Fibroblast of skin of right biceps (primary cell): ENCODE measurements around the gene MAML2.
A peak's percentile ranks its signal among the peaks of the same experiment; 100 is the strongest.

Experiments used
- DNase-seq: peaks from one replicate; pipeline ENCODE4 v3.0.0-alpha.2; 2013

The MAML2 gene

DNA sequence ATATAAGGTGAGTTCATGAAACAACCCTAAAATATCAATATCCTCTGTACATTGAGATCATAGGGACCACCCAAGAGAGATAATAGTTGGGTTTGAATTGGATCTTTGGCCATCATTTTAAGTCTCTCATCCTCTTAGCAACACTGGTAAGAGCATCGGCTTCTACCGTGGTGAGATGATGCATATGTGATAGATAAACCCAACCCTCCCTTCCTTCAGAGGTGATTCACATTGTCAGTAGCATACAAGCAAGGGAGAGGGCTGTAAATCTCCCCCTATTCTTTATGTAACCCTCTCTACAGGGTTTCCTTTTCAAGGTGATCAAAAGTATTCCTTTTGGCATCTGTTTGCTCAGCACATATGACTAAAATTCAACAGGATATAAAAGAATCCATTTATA is 316.7 kb downstream of the MAML2 start:
- no peak for DNase-seq

DNA sequence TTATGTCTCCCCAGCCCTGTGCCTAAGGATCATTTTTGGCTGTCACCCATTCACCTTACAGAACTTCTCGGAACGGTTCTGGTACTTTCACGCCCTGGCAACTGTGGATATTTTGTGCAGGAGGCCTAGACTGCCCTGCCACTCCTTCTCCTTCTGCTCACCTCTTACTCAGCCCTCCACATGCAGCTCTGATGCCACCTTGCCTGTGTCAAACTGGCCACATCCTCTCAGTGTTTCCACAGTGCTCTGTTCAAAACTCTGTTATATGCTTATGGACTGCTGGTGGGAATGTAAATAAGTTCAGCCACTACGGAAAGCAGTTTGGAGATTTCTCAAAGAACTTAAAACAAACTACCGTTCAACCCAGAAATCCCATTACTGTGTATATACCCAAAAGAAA is 318.3 kb downstream of the MAML2 start:
- no peak for DNase-seq

DNA sequence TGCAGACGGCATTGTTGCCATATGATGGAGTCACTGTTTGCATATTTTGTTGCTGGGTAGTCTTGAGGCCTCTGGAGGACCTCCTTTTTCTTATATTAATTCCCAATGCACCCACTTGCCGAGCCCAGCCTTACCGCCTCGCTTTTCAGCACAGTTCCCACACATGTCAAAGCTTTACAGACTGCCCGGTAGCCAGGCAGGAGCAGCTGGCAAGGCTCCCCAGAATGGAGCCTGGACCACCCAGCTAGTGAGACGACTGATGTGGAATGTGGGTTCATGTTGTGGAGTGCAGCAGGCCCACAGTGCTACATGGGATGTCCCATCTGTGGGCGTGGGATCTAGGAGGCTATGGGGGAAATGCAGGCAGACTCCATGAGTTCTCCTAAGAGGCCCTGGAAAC is 319.7 kb downstream of the MAML2 start:
- peak; percentile 34 for DNase-seq

DNA sequence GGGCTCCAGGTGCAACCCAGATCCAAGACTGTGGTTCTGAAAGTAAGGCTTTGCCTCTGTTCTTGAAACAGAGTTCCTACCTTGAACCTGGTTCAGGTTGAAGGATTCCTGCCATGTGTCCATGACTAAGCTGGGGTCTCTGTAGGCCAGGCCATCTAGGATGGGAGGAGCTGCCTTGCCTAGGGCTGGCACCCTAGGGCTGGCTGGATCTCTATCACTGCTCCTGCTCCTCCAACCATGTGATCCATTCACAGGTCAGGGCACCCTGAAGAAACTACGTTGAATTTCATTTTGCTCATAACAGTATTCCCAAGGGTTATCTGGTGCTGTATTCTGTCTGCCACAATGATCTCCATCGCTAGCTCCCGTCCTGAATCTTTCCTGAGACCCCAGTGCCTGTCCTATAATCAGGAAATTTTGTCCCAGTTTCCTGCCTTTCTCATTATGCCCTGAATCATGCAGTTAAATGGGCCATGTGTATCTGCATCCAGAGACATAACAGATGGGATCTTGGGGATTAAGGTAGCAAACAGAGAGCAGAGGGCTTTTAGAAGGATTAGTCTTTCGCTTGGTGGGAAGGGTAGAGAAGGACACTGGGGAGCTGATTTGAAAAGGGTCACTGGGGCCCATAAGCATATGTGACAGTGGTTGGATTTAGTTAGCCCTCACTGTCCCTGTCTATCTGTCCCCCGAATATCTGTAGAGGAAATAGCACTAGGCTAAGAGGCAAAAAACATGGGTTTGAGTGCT is 320.9 kb downstream of the MAML2 start:
- DNase-seq, result no peak

DNA sequence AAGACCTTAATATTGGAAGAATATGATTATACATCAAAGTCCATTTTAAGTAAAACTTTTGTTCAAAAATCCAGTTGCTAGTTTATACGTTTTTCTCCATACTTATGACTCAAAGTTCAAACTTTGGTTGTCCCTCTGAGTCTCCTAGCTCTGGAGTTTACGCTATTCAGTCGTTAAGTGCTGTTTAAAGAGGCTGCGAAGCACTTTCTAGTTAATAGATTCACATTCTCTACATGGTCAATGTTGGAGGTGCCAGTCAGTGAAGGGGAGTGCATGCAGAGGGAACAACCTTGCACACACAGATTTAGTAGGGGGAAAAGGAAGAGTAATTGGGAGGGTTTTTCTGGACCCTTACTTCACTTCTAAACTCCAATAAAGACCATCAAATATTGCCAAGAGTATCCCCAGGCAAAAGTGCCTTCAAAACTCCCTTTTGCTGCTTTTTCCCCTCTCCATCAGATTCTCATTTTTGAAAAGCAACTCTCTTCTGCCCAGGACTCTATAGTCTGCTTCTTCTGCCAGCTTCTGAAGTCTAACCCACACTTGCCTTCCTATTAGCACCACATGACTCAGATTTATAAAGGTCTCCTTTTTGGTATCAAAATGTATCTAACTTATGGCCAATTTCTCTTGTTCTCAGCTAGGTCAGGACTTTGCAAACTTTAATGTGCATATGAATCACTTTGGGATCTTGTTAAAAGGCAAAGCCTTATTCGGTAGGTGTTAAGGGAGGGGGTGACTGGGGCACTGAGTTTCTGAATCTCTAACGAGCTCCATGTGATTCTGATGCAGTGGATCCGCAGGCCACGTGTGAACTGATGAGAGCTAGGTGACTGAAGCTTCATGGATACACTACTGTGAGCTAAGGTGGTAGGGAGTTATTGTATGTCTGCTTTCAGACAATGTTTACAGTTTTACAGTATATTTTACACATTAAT is 322.9 kb downstream of the MAML2 start:
- DNase-seq, result no peak

DNA sequence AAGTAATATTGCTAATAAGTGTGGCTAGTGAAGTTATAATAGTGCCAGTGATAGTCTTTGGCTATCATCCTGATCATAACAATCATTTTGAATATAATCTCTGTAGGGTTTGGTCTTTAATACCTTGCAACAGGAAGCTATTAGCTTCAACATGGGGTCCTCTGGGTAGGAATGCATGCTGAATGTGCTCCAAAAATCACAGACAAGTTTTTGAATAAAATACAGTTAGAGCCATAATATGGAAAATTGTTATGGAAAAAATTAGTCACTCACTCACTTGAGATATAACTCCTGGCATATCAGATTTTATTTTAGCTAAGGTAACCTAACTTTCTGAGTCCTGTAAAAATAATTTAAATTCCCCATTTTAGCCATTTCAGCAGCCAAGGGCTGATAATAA is 323.7 kb downstream of the MAML2 start:
- DNase-seq, result no peak

DNA sequence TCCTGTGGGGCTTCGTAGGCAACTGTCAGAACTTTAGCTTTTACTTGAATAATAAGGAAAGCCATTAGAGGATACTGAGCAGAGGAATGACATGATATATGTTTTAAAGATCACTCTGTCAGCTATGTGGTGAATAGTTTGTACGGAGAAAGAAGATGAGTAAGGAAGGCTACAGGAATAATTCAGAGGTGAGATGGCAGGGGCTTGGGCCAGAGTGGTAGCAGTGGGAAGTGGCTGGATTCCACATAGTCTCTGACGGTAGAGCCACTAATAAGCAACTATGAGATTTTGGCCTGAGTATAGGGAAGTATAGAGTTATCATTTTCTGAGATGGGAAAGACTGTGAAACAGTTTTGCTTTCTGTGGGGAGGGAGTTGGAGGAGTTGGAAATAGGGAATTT is 325.1 kb downstream of the MAML2 start:
- DNase-seq, result peak; percentile 59

DNA sequence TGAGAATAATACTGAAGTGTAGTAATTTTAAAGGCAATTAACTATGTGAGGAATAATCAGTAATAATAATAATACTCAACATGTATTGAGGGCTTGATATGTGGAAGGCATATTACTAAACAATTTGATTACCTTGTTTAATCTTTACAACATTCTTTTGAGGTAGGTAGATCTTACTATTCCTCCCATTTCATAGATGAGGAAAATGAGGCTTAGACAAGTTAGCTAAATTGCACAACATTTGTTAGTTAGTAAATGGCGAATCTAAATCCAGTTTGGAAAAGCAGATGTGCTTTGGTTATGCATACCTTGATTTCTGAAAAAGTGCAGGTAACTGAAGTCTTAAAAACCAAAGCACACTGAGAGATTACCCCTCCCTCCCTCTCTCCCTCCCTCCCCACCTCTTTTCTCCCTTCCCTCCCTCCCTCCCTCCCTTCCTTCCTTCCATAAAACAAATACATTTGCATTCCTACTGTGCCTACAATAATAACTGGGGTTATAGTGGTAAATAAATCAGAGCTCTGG is 326.0 kb downstream of the MAML2 start:
- DNase-seq, result no peak

DNA sequence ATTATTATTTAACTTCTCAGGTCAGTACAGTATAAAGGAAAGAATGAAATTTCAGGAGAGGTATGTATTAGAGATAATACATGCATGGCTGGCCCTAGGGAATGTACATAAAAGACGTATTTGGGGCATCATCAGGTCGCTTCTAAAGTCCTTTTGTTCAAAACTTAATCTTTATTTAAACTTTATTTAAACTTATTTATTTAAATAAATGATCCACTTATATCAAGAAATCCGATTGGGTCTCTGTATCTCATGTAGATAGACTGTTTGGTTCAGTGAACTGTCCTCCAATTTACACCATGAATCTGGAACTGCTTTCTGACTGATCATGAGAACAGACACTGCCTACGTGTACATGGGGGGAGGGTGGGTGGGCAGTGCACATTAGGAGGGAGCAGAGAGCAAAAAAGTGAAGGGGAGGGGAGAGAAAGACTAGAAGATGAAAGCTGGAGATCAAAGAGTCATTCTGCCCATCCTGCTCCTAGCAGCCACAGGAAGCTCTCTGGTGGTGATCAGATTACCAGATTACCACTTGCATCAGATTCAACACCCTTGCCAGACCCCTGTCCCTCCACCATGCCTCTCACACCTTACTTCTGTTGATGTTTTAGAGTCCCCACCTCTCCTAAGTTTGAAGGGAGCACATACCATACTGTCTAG is 327.0 kb downstream of the MAML2 start:
- DNase-seq, result no peak

DNA sequence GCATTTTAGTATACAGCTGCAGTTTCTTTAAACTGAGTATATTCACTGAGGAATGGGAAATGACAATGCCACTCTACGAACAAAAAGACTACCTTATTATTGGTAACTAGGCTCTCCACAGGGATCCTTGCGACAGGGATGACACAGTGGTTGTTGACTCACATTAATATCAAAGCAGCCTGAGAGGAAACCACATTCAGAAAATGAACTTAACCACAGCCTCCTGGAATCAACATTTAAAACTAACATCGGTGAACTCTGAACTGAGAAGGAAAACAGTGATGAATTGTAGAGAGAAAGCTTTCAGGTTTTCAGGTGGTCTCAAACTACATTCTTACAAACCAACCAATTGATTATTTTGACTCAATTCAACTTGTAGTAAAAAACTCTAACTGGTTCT is 328.8 kb downstream of the MAML2 start:
- DNase-seq, result peak; percentile 67

DNA sequence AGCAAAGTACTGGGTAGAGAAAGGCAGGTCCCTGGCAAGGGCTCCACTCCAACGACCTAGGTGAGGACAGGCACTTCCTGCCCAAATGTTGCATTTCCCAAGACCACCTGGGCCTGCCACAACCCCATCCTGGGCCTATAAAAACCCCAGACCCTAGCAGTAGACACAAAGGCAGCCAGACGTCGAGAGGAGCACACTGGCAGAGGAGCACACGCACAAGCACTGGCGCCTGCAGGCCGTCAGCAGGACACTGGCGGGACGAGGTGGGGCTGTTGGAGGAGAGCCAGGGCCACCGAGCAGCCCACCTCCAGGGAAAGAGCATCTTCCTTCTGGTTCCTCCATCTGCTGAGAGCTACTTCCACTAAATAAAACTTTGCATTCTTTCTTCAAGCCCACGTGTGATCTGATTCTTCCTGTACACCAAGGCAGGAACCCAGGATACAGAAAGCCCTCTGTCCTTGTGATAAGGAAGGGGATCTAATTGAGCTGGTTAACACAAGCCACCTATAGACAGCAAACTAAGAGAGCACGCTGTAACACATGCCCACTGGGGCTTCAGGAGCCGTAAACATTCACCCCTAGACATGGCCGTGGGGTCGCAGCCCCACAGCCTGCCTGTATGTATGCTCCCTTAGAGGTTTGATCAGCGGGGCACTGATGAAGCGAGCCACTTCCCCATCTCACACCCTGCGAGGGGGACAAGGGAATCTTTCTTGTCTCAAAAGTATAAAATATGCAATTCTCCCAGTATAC is 329.4 kb downstream of the MAML2 start:
- no peak for DNase-seq

DNA sequence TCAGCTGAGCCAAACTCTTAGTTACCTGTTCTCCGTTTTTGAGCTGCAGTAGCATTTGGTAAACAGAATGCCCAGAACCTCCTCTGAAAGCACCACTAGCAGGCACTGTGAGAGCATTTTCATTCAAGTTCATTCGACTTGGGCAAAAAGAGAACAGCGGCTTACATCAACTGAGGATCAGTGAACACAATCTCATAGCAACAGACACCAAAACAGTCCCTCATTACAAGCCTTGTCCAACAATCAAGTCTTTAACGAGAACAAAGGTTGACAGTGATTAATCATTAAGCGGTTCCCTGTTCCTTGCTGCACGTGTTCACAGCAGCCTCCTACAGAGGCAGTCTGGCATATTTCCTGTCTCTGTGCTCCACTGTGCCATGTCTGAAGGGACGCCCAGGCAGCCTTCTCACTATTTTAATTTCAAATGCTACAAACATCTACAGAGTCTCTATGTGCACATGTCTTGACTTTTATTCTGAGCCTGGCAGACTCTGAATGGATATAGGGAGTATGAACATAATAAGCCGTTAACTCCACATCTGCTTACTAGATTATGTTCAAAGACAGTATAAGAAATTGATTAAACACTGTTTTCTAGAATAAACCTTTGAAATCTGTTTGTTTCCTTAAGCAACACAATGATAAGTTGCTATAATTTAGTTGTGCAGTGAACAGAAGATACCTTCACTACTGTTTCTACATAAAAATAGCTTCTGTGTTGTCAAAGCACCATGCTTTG is 330.7 kb downstream of the MAML2 start:
- DNase-seq, result peak; percentile 73

DNA sequence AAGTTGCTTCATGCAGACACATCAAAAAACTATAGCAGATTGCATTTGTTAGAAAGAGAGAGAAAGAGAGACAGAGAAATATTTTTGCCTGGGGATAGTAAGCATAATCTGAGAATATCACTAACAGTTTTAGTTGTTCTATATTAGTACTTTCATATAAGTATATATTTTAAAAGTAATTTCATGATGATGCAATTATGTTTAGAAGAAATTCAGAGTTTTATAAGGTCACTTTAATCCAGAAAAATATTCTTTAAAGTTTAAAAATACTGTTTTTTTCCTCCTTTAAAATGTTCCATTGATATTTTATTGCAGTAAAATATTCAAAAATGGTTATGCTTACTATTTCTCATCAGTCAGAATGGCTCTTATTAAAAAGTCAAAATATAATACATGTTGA is 332.3 kb downstream of the MAML2 start:
- DNase-seq, result no peak

DNA sequence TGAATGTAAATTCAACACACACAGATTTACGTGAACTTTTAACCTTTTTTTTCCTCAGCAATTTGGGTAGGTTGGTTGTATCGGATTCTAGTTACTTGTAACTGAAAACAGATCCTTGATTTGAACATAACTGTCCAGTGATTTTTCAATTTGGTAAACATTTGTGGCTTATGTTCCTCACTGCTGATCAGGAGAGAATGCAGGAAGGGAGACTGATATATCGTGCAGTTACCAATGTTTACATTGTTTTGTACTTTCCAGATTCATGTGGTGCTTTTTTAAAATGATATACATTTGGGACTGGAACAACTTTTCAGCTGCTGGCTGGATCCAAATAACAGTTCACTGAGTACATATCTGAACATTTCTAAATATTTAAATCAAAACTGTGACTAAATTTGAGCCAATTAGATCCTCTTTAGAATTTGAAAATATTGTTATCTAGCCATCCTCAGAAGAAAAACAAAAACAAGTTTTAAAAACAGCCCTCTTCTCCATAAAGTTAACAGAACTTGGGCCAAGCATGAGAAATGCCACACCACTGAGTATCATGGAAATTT is 334.8 kb downstream of the MAML2 start:
- peak; percentile 32 for DNase-seq

DNA sequence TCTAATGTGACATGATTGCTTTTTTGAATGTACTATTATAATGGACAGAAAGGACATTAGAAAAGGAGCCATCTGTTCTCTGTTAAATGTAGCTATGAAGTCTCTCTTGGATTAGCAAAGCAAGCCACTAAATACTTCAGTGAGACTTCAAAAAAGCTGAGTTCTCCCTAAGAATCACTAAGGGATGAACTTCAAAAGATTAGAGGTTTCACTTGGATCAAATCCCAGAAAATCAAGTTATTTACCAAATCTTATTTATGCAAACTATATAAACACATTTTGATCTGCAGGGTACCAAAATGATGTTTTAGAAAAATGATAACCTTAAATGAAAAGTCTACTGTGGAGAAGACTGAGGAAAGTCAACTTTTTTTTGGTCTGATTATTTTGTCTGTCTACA is 337.0 kb downstream of the MAML2 start:
- no peak for DNase-seq

DNA sequence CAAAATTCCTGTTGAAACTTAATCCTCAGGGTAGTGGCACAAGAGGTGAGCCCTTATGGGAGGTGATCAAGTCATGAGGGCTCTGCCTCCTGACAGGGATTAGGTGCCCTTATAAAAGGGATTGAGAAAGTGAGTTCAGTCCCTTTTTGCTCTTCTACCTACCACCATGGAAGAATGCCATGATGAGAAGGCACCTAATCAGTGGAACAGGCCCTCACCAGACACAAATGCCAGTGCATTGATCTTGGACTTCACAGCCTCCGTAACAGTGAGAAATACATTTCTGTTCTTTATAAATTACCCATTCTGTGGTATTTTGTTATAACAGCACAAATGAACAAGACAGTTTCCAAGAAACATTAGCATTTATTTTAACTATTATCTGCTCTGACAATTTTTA is 338.1 kb downstream of the MAML2 start:
- no peak for DNase-seq

DNA sequence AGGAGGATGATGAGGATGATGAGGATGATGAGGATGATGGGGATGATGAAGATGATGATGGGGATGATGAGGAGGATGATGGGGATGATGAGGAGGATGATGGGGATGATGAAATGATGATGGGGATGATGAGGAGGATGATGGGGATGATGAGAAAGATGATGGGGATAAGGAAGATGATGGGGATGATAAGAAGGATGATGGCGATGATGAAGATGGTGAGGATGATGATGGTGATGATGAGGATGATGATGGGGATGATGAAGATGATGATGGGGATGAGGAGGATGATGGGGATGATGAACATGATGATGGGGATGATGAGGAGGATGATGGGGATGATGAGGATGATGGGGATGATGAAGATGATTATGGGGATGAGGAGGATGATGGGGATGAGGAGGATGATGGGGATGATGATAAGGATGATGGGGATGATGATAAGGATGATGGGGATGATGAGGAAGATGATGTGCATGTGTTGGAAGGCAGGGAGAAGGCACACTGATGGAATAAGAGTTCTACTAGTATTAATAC is 340.2 kb downstream of the MAML2 start:
- no peak for DNase-seq

DNA sequence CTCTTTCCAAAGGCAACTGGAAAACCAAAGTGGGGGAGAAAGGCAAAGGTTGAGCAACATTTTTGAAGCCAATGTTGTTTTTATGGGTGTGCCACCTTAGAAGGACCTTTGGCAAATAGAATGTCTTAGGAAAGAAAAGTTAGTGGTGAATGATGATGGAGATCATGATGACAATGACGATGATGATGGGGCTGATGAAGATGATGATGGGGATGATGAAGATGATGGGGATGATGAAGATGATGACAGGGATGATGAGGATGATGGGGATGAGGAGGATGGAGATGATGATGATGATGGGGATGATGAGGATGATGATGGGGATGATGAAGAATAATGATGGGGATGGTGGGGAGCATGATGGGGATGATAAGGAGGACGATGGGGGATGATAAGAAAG is 340.7 kb downstream of the MAML2 start:
- DNase-seq, result no peak

DNA sequence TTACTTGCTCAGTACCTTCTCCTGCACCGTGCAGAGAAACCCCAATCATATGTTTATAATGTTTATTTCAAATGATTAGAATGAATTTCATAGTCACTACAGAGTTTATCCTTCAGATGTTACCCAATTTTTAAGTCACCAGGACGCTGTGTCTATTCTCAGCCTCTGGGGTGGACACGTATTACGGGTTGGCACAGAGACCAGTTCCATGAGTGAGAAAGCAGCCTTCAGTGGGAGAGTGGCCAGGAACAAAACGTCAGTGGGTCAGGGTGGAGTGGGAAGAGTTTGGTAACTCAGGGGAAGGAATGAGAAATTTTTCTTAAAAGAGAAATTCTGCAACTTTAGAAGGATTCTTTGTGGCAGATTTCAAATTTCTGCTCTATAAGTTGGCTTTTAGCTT is 342.0 kb downstream of the MAML2 start:
- DNase-seq, result no peak

DNA sequence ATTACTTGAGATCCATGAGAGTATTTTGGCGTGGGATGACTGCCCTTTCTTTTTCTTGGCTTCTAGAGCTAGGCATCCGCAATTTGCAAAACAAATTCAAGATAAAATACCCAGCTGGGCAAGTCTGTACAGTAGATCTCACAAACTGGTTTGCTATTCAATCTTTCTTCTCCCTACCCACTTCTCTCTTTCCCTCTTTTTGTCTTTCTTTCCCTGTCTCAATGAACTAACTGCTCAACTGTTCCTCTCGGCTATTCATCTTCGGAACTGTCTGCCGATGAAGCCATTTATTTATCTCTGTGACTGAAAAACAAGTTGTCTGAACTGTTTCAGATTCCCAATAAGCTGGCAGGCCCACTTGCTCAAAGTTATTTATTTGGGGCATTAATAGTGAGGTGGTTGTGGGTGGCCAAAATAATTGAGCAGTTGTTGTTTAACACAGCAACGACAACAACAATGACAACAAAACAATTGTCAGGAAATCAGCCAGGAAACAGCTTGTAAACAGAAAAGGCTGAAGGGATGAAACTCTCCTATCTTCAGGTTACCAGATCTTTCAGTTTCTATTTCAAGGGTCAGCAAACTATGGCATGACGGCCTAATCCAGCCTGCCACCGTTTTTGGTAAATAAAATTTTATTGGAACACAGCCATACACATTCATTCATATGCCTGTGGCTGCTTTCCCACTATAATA is 343.1 kb downstream of the MAML2 start:
- DNase-seq, result no peak
